HEK293 (cell line): ENCODE data around the gene P4HA2.
A peak's percentile ranks its signal among the peaks of the same experiment; 100 is the strongest.

Experiments
- CTCF ChIA-PET: fragments of 350-600 bp; formaldehyde crosslinking; extraction: SDS; loops from one replicate; lab custom pipeline; 2021; ENCODE audit warnings: antibody characterized with exemption; lab: Yijun Ruan, JAX
- POLR2A ChIA-PET: fragments of 300-600 bp; formaldehyde crosslinking; extraction: SDS; loops from one replicate; lab custom pipeline; 2020; ENCODE audit warnings: antibody characterized with exemption, inconsistent platforms; lab: Yijun Ruan, JAX
- H3K27ac ChIP-seq: fragments of 200-500 bp; sonication (Bioruptor generic); 2 replicates; pipeline ENCODE4 v1.5.1; 2014; ENCODE audit warnings: low read depth, low read length, control low read depth, inconsistent platforms; ENCODE audit errors: extremely low read depth
- H3K36me3 ChIP-seq, 2 experiments: fragments of 200-500 bp in 1 of 2; sonication (Bioruptor generic) in 1 of 2; 1 replicate in 1 of 2; 2 replicates in 1 of 2; pipeline ENCODE4 v1.5.1; 2014 to 2017; ENCODE audit warnings: inconsistent platforms in 2 of 2, low read length in 2 of 2; ENCODE audit not compliant: control insufficient read depth in 2 of 2, insufficient read depth in 1 of 2
- H3K4me1 ChIP-seq: fragments of 200-500 bp; sonication (Bioruptor generic); 2 replicates; pipeline ENCODE4 v1.5.1; 2014; ENCODE audit warnings: mild to moderate bottlenecking, low read length, inconsistent platforms; ENCODE audit not compliant: control insufficient read depth, insufficient read depth
- H3K4me3 ChIP-seq: 2 replicates; pipeline ENCODE4 v1.5.1; 2011; ENCODE audit warnings: low read depth, mild to moderate bottlenecking, control low read depth, low read length, moderate library complexity
- H3K9me3 ChIP-seq: fragments of 200-500 bp; sonication (Bioruptor generic); 2 replicates; pipeline ENCODE4 v1.5.1; 2014; ENCODE audit warnings: low read depth, low read length, inconsistent platforms; ENCODE audit not compliant: control insufficient read depth, insufficient read depth
- BCL11B ChIP-seq: fragments of 450-650 bp; formaldehyde crosslinking; IDR thresholded peaks from 2 replicates; pipeline ENCODE4 v1.5.1; 2016; ENCODE audit warnings: low read depth, missing biosample characterization, missing genetic modification characterization
- HOXD13 ChIP-seq: sonication (generic); formaldehyde crosslinking; IDR thresholded peaks from 2 replicates; pipeline ENCODE4 v1.8.0; 2022; ENCODE audit warnings: missing genetic modification reagents, borderline replicate concordance
- SCRT2 ChIP-seq: fragments of 450-650 bp; formaldehyde crosslinking; IDR thresholded peaks from 2 replicates; pipeline ENCODE4 v1.5.1; 2016; ENCODE audit warnings: missing biosample characterization, missing genetic modification characterization
- SP2 ChIP-seq: fragments of 450-650 bp; formaldehyde crosslinking; IDR thresholded peaks from 2 replicates; pipeline ENCODE4 v1.5.1; 2016; ENCODE audit warnings: missing biosample characterization, missing genetic modification characterization
- YY1 ChIP-seq: fragments of 450-650 bp; formaldehyde crosslinking; IDR thresholded peaks from 2 replicates; pipeline ENCODE4 v1.5.1; 2018; ENCODE audit warnings: missing biosample characterization, missing genetic modification characterization
- ZNF19 ChIP-seq: fragments of 450-650 bp; formaldehyde crosslinking; IDR thresholded peaks from 2 replicates; pipeline ENCODE4; 2016; ENCODE audit warnings: missing biosample characterization, missing genetic modification characterization, low read depth
- ZNF211 ChIP-seq: fragments of 450-650 bp; formaldehyde crosslinking; IDR thresholded peaks from 2 replicates; pipeline ENCODE4 v1.5.1; 2016; ENCODE audit warnings: low read depth, missing biosample characterization, missing genetic modification characterization
- ZNF561 ChIP-seq: fragments of 450-650 bp; IDR thresholded peaks from 2 replicates; pipeline ENCODE4 v1.5.1; 2018; ENCODE audit warnings: missing biosample characterization, missing genetic modification characterization, borderline replicate concordance
- ZNF596 ChIP-seq: fragments of 450-650 bp; IDR thresholded peaks from 2 replicates; pipeline ENCODE4 v1.5.0; 2018; ENCODE audit warnings: missing biosample characterization, mild to moderate bottlenecking, missing genetic modification characterization, moderate library complexity
- ZNF623 ChIP-seq: fragments of 450-650 bp; formaldehyde crosslinking; IDR thresholded peaks from 2 replicates; pipeline ENCODE4 v1.5.1; 2016; ENCODE audit warnings: missing biosample characterization, missing genetic modification characterization
- ZNF76 ChIP-seq: fragments of 450-650 bp; formaldehyde crosslinking; IDR thresholded peaks from 2 replicates; pipeline ENCODE4; 2016; ENCODE audit warnings: low read depth, missing biosample characterization, missing genetic modification characterization, borderline replicate concordance
- TF ChIP-seq, protein P1 (sequence below): fragments of 450-650 bp; IDR thresholded peaks from 2 replicates; pipeline ENCODE4 v1.5.1; 2018; ENCODE audit warnings: missing biosample characterization, mild to moderate bottlenecking, missing genetic modification characterization
- TF ChIP-seq, protein P2 (sequence below): fragments of 450-650 bp; formaldehyde crosslinking; IDR thresholded peaks from 2 replicates; pipeline ENCODE4 v1.5.1; 2017; ENCODE audit warnings: missing biosample characterization, missing genetic modification characterization

Gene P4HA2

DNA sequence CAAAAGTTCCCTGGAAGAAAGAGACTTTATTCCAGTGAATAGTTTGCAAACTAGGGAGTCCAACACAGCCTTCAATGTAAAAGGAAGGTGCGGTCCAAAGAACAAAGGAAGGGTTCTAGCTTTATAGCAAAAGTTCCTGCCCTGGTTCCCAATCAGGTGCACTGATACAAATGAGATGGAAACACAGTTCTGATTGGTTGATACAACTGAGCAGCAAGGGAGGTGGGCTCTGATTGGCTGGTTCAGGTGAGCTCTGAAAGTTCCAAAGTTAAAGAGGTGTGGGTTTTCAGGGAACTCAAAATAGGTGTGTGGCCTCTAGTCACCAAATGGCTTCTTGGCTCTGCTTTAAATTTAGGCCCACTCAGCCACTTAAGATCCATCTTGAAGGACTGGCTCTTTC is 43.1 kb downstream of the P4HA2 start:
- TF ChIP-seq SP2 (0 out of 2 replicates have a peak, but pooled peaks have one; percentile 6), ZNF19 (tag by site-specific recombination) (no peak), HOXD13 (CRISPR knock-in tag) (no peak)
- TF ChIP-seq, protein P1, sequence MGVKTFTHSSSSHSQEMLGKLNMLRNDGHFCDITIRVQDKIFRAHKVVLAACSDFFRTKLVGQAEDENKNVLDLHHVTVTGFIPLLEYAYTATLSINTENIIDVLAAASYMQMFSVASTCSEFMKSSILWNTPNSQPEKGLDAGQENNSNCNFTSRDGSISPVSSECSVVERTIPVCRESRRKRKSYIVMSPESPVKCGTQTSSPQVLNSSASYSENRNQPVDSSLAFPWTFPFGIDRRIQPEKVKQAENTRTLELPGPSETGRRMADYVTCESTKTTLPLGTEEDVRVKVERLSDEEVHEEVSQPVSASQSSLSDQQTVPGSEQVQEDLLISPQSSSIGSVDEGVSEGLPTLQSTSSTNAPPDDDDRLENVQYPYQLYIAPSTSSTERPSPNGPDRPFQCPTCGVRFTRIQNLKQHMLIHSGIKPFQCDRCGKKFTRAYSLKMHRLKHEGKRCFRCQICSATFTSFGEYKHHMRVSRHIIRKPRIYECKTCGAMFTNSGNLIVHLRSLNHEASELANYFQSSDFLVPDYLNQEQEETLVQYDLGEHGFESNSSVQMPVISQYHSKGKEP (tag by site-specific recombination): no peak
- H3K27ac ChIP-seq: no peak overlapping the region
- POLR2A ChIA-PET: no interaction called here
- CTCF ChIA-PET: interaction anchor here (0.7 to 1.1 kb wide), 2 partner anchors 89 to 156 kb away, joined by 3 to 5 read pairs; no protein-coding TSS in a partner anchor
- H3K4me3 ChIP-seq: no peak overlapping the region
- H3K36me3 ChIP-seq: no peaks in the 10 kb centered on the region
- no peaks in the 10 kb centered on the region for H3K9me3 ChIP-seq
- no peaks in the 10 kb centered on the region for H3K4me1 ChIP-seq

DNA sequence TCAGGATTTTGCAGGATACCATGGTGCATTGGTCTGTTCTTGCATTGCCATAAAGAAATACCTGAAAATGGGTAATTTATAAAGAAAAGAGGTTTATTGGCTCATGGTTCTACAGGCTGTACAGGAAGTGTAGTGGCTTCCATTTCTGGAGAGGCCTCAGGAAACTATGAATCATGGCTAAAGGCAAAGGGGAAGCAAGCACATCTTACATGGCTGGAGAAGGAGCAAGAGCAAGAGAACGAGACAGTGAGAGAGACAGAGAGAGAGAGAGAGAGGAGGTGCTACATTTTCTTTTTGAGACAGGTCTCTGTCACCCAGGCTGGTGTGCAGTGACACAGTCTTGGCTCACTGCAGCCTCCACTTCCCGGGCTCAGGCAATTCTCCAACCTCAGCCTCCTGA is 43.9 kb downstream of the P4HA2 start:
- TF ChIP-seq ZNF596 (tag by site-specific recombination) (peak; percentile 62; the same call in 1 of the 2 replicates), ZNF211 (tag by site-specific recombination) (no peak)
- Histone ChIP-seq H3K4me3 (no peak overlapping the region), H3K36me3 (no peaks in the 10 kb centered on the region), H3K4me1 (no peaks in the 10 kb centered on the region), H3K27ac (no peak overlapping the region), H3K9me3 (no peaks in the 10 kb centered on the region)
- ChIA-PET POLR2A (no interaction called here), CTCF (no interaction called here)

DNA sequence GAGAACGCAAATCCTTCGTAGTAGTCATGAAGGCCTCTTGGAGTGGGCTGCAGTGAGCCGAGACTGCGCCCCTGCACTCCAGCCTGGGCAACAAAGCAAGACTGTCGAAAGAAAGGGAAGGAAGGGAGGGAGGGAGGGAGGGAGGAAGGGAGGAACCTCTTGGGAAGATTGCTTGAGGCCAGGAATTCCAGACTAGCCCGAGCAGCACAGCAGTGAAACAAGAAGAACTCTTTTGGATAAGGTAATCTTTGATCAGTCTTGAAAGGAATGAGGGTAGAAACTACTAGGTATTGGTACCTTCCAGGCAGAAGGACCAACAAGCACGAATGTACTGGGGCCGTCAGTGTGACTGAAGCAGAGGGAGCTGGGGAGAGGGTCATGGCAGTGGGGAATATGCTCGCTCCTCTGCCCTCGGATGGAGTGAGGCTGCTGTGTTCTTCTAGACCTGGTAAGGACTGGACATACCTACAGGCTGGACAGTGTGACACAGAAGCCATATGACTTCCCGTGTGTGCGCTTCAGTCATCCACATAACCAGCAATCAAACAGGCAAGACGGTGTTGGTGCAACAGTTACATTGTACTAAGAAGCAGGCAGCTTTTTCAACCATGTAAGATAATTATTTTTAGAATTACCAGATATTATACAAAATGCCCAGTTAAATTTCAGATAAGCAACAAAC is 45.2 kb downstream of the P4HA2 start:
- no peaks in the 10 kb centered on the region for H3K9me3 ChIP-seq
- TF ChIP-seq SCRT2 (tag by site-specific recombination) (0 out of 2 replicates have a peak, but pooled peaks have one; percentile 15), BCL11B (tag by site-specific recombination) (no peak), ZNF623 (tag by site-specific recombination) (no peak), ZNF76 (no peak)
- TF ChIP-seq, protein P2, sequence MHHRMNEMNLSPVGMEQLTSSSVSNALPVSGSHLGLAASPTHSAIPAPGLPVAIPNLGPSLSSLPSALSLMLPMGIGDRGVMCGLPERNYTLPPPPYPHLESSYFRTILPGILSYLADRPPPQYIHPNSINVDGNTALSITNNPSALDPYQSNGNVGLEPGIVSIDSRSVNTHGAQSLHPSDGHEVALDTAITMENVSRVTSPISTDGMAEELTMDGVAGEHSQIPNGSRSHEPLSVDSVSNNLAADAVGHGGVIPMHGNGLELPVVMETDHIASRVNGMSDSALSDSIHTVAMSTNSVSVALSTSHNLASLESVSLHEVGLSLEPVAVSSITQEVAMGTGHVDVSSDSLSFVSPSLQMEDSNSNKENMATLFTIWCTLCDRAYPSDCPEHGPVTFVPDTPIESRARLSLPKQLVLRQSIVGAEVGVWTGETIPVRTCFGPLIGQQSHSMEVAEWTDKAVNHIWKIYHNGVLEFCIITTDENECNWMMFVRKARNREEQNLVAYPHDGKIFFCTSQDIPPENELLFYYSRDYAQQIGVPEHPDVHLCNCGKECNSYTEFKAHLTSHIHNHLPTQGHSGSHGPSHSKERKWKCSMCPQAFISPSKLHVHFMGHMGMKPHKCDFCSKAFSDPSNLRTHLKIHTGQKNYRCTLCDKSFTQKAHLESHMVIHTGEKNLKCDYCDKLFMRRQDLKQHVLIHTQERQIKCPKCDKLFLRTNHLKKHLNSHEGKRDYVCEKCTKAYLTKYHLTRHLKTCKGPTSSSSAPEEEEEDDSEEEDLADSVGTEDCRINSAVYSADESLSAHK (tag by site-specific recombination): no peak
- ChIA-PET CTCF (interaction anchor here (1.1 to 3.8 kb wide), 4 partner anchors 8 to 91 kb away, joined by 3 to 38 read pairs (median 4); no protein-coding TSS in a partner anchor), POLR2A (no interaction called here)
- no peaks in the 10 kb centered on the region for H3K36me3 ChIP-seq
- H3K4me1 ChIP-seq: no peaks in the 10 kb centered on the region
- no peak overlapping the region for H3K27ac ChIP-seq
- no peak overlapping the region for H3K4me3 ChIP-seq

DNA sequence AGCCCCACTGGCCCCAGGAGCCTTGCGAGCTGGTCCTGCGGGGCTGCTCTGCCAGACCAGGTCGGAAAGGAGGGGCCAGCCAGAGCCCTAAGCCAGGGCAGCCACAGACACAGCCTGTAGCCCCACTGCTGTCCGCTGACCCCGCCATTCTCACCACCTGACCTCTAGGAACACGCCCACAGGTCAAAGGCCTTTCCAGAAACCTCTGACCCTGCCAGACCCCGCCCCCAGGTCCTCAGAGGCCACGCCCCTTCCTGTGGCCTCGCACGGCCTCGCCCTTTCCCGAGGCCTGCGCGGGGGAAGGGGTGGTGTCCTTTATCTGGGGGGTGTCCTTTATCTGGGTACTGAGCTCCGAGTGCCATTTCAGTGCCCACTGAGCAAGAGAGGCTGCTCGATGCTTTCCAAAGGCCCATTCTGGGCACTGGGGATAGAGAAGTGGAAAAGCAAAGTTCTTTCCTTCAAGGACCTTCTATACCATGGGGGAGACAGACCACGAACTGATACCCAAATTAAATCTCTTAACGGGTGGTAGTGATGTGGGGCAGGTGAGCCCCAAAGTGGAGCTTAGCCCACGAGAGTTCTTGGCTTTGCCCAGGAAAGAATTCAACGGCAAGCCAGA is 46.5 kb downstream of the P4HA2 start:
- H3K4me3 ChIP-seq: no peak overlapping the region
- no peak for TF ChIP-seq SP2
- TF ChIP-seq YY1 (tag by site-specific recombination): no peak
- no peak for TF ChIP-seq ZNF561 (tag by site-specific recombination)
- CTCF ChIA-PET: interaction anchor here (0.6 to 3.8 kb wide), 25 partner anchors 9 to 1886 kb away, joined by 3 to 38 read pairs (median 4); partner anchors contain the start of gene IL3

More for the DNA sequence above, 46.5 kb downstream of the P4HA2 start:
- H3K27ac ChIP-seq: no peak overlapping the region
- H3K4me1 ChIP-seq: no peaks in the 10 kb centered on the region
- H3K9me3 ChIP-seq: no peaks in the 10 kb centered on the region
- POLR2A ChIA-PET: interaction anchor here (0.9 kb wide), 1 partner anchor 112 kb away, joined by 3 read pairs; the partner anchor contains the start of gene SLC22A4
- no peaks in the 10 kb centered on the region for H3K36me3 ChIP-seq
